ENCODE data around the gene HDAC4. TPM values are rescaled to one million over a fixed set of nuclear protein-coding genes. Genes with fewer than 3 reads are reported as not detected.

HDAC4 gene
- total RNA-seq, 4 donors from 2014 or later, result 21.6 to 72.7 (median 35.2) TPM

DNA sequence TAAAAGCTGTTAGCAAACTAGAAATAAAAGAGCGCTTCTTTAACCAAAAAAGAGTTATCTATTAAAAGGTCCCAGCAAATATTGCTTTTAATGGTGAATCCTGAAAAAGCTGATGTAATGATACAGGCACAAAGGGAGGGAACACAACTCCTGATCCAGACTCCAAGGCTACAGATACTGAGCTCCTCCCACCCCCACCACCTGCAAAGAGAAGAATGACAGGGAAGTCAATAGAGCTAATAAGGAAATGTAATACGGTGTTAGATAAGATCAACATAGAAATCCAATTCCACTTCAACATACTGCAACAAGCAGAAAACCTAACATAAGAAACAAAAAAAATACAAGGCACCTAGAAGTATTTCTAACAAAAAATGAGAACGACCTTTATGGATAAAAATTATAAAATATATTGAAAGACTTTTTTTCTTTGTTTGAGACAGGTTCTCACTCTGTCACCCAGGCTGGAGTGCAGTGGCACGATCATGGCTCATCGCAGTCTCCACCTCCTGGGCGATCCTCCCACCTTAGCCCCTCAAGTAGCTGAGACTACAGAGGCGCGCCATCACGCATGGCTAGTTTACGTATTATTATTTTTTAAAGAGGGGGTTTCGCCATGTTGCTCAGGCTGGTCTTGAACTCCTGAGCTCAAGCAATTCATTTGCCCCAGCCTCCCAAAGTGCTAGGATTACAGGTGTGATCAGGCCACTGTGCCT lies 192.2 kb downstream of the HDAC4 start:
- no peak for DNase-seq
- intact Hi-C loops (cut with DNase I), result no loop called here
- Histone ChIP-seq H3K9me3 (no peaks in the 10 kb centered on the region), H3K27me3 (no peaks in the 10 kb centered on the region), H3K4me3 (no peak overlapping the region), H3K27ac (no peak overlapping the region), H3K4me1 (peaks cover 0 to 42% (median 15%) of the 10 kb centered on the region in 3 donors), H3K36me3 (peaks cover 0 to 2% (median 0%) of the 10 kb centered on the region in 3 donors)
- TF ChIP-seq, protein P1, sequence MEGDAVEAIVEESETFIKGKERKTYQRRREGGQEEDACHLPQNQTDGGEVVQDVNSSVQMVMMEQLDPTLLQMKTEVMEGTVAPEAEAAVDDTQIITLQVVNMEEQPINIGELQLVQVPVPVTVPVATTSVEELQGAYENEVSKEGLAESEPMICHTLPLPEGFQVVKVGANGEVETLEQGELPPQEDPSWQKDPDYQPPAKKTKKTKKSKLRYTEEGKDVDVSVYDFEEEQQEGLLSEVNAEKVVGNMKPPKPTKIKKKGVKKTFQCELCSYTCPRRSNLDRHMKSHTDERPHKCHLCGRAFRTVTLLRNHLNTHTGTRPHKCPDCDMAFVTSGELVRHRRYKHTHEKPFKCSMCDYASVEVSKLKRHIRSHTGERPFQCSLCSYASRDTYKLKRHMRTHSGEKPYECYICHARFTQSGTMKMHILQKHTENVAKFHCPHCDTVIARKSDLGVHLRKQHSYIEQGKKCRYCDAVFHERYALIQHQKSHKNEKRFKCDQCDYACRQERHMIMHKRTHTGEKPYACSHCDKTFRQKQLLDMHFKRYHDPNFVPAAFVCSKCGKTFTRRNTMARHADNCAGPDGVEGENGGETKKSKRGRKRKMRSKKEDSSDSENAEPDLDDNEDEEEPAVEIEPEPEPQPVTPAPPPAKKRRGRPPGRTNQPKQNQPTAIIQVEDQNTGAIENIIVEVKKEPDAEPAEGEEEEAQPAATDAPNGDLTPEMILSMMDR (IDR thresholded peaks at IDR 0.05), result no peak
- no peak for TF ChIP-seq POLR2A (IDR thresholded peaks at IDR 0.05)
- 93% methylated on average over 11 of the region's 11 CpGs for WGBS, 2 donors

DNA sequence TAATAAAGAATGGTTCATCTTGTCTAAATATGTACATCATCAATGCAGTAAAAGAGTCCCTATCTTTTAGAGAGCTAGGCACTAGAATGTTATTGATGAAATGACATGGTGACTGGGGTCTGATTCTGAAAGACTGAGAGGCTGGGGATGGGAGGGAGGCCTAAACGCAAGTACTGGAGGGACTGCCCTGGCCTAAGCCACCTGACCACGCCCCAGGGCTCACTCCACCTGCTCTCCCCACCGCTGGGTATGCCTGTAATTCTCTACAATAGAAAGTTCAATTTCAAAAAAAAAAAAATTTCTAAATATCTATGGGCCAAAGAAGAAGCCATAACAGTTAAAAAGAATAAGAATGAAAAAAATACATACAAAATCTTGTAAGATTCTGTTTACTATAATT lies 194.0 kb downstream of the HDAC4 start:
- TF ChIP-seq POLR2A (IDR thresholded peaks at IDR 0.05), result no peak
- TF ChIP-seq, protein P1 (IDR thresholded peaks at IDR 0.05), result no peak
- DNase-seq, result no peak
- H3K9me3 ChIP-seq, result no peaks in the 10 kb centered on the region
- intact Hi-C loops (cut with DNase I), result no loop called here
- no peak overlapping the region for H3K4me3 ChIP-seq
- H3K36me3 ChIP-seq, result no peaks in the 10 kb centered on the region
- WGBS, 2 donors, result 85 to 90% methylated on average over 3 of the region's 3 CpGs
- H3K27ac ChIP-seq, result no peak overlapping the region
- no peaks in the 10 kb centered on the region for H3K27me3 ChIP-seq
- H3K4me1 ChIP-seq, result peaks cover 11 to 42% (median 11%) of the 10 kb centered on the region in 3 donors

DNA sequence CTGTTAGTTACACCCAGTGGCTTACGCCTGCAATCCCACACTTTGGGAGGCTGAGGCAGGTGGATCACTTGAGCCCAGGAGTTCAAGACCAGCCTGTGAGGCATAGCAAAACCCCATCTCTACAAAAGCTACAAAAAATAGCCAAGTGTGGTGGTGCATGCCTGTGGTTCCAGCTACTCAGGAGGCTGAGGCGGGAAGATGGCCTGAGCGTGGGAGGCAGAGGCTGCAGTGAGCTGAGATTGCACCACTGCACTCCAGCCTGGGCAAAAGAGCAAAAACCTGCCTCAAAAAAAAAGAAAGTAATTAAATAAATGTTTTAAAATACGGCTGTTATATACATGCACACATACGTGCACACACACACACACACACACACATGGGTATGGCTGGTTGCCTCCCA lies 194.8 kb downstream of the HDAC4 start:
- intact Hi-C loops (cut with DNase I), result no loop called here
- WGBS, 2 donors, result 85 to 93% methylated on average over 5 of the region's 5 CpGs

DNA sequence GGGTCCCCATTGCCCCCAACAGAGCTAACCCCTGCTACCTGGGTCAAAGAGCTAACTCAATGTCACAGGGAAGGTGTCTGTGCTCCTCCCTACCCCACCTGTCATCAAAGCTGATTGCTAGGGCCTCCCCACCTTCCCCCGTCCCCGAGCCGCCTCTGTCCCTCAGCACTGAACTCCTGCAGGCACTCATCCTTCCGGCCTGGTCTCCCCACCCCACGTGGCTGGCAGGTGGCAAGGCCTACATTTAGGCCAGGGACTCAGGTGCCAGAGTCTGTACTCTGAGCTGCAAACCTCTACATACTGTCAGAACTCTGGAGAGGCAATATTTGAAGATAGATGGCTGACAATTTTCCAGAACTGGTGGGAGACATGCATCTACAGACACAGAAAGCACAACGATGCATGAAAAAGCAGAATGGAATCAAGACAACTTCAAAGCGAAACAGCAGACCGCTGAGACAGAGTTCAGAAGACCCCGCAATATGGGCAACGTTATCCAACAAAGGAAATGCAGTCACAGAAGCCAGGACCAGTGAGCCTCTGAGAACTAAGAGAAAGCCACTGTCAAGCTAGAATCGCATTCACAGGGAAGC lies 195.8 kb downstream of the HDAC4 start:
- H3K4me3 ChIP-seq, result no peak overlapping the region
- H3K9me3 ChIP-seq, result no peaks in the 10 kb centered on the region
- H3K4me1 ChIP-seq, result peaks cover 12 to 39% (median 14%) of the 10 kb centered on the region in 3 donors
- H3K27me3 ChIP-seq, result no peaks in the 10 kb centered on the region
- intact Hi-C loops (cut with DNase I), result no loop called here
- no peak for TF ChIP-seq POLR2A (IDR thresholded peaks at IDR 0.05)
- TF ChIP-seq, protein P1 (IDR thresholded peaks at IDR 0.05), result no peak
- DNase-seq, result no peak
- no peaks in the 10 kb centered on the region for H3K36me3 ChIP-seq
- H3K27ac ChIP-seq, result no peak overlapping the region
- 70 to 77% methylated on average over 6 to 8 of the region's 11 CpGs for WGBS, 2 donors

More for the DNA sequence above, 194.8 kb downstream of the HDAC4 start:
- no peak overlapping the region for H3K27ac ChIP-seq
- TF ChIP-seq, protein P1 (IDR thresholded peaks at IDR 0.05), result no peak
- no peak for TF ChIP-seq POLR2A (IDR thresholded peaks at IDR 0.05)
- no peaks in the 10 kb centered on the region for H3K9me3 ChIP-seq
- no peaks in the 10 kb centered on the region for H3K36me3 ChIP-seq
- peaks cover 10 to 42% (median 12%) of the 10 kb centered on the region in 3 donors for H3K4me1 ChIP-seq
- H3K4me3 ChIP-seq, result no peak overlapping the region
- DNase-seq, result no peak
- H3K27me3 ChIP-seq, result no peaks in the 10 kb centered on the region

DNA sequence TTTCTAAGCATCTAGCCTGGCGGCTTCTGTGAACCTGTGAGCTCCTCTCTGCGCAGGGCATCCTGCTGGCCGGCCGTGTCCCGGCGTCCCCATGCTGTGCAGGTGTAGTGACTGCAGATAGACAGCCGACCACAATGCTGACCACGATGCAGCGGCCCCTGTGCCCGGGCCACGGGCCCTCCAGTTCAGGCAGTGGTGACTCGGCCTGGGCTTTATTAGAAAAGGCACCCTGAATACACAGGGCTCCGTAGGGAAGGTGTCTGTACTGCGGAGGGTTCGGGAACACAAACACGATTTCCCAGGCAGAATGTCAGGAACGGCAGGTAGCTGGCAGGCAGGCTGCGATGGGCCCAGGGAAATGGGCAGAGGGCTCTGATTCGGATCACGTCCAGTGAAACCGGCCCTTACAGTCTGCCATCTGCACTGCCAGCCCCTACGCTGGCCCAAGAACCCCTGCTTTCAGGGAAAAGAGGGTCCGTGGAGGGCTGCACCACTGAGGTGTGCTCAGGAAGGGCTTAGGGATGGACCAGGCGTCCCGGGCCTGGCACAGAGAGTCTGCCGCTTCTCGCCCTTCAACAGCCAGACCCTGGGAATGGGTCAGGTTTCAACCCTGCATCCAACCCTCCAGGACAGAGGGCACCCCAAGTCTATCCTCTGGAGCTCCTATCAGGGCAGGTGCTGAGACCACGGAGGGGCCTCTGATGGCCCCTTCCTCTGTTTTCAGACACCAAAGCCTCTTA lies 196.5 kb downstream of the HDAC4 start:
- intact Hi-C loops (cut with DNase I), result no loop called here
- WGBS, 2 donors, result 93% methylated on average over 9 to 25 of the region's 28 CpGs
- DNase-seq, result no peak
- H3K9me3 ChIP-seq, result no peaks in the 10 kb centered on the region
- H3K4me1 ChIP-seq, result peaks cover 12 to 33% (median 14%) of the 10 kb centered on the region in 3 donors
- no peaks in the 10 kb centered on the region for H3K36me3 ChIP-seq
- H3K27ac ChIP-seq, result no peak overlapping the region
- H3K4me3 ChIP-seq, result no peak overlapping the region
- TF ChIP-seq, protein P1 (IDR thresholded peaks at IDR 0.05), result no peak
- TF ChIP-seq POLR2A (IDR thresholded peaks at IDR 0.05), result no peak
- H3K27me3 ChIP-seq, result no peaks in the 10 kb centered on the region
